Astrocyte of the cerebellum (primary cell): ENCODE measurements around the gene SRSF11.
"Not testable (repeated sequence)": the region's sequence is repeated elsewhere in the genome, so short reads cannot be mapped to it uniquely, and the experiment has no call there.

ENCODE experiments used
- DNase-seq: peaks from one replicate; pipeline ENCODE4 v3.0.0-alpha.2; 2011; ENCODE audit warnings: low read depth
- H3K4me3 ChIP-seq: 2 replicates; pipeline ENCODE4 v1.5.1; 2011; ENCODE audit warnings: mild to moderate bottlenecking, low read depth, low read length, moderate library complexity
- CTCF ChIP-seq: IDR thresholded peaks from 2 replicates; pipeline ENCODE4 v1.5.1; 2012; ENCODE audit warnings: low read length, low read depth, moderate library complexity, mild to moderate bottlenecking; ENCODE audit errors: missing control alignments
- in situ Hi-C: cut with HindIII; loops from 2 replicates; pipeline ENCODE4 v1.10.0; 2017; ENCODE audit warnings: low sequenced_read_pairs

SRSF11 gene

GRCh38 chr1:70205071-70205433 lies 16.1 kb upstream of the SRSF11 start:
- no peak for DNase-seq
- no peak for TF ChIP-seq CTCF
- in situ Hi-C loops: no loop called here

DNA sequence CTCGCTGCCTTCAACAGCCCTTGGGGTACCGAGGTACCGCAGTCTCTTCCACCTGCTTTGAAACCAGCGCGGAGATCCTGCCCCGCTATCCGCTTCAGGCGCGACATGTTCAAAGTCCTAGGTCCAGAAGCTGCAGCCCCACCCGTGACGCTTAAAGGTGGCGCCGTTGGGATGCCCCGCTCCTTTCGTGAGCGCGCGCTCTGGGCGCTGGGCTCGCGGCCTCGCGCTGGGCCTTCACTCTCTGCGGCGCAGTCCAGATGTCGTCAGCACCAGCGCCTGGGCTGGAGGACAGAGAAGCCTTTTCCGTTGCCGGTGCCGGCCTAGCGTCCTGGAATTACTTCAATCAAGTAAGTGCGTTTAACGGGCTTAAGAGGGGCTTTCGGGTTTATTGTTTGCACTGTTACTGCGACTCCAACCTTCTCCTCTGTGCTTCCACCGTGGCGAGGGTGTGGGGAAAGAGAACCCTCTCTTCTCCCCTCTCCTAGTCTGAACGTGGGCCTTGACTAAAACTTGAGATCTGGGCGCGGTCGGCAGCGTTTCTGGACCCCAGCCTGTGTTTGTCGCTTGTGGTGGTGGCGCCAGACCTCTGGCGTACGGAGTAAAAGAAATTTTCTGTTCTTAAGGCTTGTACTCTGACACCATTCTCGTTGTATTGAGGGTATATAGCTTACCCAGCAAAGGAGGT lies 15.6 kb upstream of the SRSF11 start, which contains the start of gene LRRC40:
Gene LRRC40, minus strand, starts transcription at position 146 of the 685 bp plus-strand sequence. Its CDS starts 39 bp downstream, at position 107.
- H3K4me3 ChIP-seq: peak within 1 kb of the TSS; percentile 99
- peak; percentile 86 for DNase-seq
- no peak for TF ChIP-seq CTCF
- in situ Hi-C loops: no loop called here

More at GRCh38 chr1:70205071-70205433, 16.1 kb upstream of the SRSF11 start:
- H3K4me3 ChIP-seq: peak overlapping the region; percentile 99

DNA sequence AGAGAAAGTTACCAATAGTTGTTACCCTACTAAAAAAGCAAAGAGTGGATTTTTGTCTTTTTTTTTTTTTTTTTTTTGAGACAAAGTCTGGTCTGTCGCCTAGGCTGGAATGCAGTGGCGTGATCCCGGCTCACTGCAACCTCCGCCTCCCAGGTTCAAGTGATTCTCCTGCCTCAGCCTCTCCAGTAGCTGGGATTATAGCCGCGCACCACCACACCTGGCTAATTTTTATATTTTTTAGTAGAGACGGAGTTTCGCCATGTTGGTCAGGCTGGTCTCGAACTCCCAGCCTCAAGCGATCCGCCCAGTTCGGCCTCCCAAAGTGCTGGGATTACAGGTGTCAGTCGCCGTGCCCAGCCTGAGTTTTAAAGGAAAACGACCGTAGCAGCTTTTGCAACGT lies 14.3 kb upstream of the SRSF11 start:
- H3K4me3 ChIP-seq: peak overlapping the region; percentile 99
- in situ Hi-C loops, DNase-seq: not testable (repeated sequence)

DNA sequence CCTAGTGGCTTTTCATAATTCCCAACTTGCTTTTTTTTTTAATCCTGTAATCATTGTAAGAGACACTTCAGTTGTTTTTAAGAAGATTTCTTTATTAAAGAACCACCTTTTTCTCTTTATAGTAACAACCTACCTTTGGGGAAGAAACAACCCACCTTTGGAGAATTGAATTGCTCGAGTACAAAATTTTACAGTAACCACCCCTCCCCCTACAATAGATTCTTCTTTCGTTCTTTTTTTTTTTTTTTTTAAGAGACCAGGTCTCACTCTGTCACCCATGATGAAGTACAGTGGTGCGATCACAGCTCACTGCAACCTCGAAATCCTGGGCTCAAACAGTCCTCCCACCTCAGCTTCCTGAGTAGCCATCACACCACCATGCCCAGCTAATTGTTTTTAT lies 13.7 kb upstream of the SRSF11 start:
- no peak for DNase-seq
- no peak for TF ChIP-seq CTCF
- in situ Hi-C loops: no loop called here
- no peak overlapping the region for H3K4me3 ChIP-seq

DNA sequence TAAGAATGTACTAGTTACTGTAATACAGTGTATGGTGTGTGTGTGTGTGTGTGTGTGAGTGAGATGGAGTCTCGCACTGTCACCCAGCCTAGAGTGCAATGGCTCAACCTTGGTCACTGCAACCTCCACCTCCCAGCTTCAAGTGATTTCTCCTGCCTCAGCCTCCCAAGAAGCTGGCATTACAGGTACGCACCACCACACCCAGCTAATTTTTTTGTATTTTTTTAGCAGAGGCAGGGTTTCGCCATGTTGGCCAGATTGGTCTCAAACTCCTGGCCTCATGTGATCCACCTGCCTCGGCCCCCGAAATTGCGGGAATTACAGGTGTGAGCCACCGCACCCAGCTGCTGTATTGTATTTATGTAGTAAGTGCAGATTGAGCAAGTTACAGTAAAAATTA lies 12.9 kb upstream of the SRSF11 start:
- TF ChIP-seq CTCF: no peak
- H3K4me3 ChIP-seq: no peak overlapping the region
- in situ Hi-C loops: no loop called here
- DNase-seq: no peak

DNA sequence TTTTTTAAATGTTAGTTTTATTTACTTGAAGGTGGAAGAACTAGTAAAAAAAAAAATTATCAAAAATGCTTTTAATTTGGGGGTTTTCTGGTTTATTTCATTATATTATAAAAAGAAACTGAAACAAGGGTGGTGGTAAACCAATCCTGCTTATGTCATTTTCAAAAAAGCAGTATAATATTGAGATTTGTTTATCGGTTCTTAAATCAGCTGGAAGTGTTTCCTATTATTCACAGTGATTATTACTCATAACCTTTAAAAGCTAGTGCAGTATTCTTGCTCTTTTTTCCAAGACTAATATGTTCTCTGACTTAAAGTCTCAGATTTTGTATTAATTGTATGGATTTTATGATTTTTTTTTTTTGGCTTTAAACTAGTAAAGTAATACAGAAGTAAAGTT lies 10.4 kb upstream of the SRSF11 start:
- in situ Hi-C loops: no loop called here
- DNase-seq: no peak
- no peak overlapping the region for H3K4me3 ChIP-seq
- no peak for TF ChIP-seq CTCF

GRCh38 chr1:70211541-70211940 lies 9.6 kb upstream of the SRSF11 start:
- H3K4me3 ChIP-seq: no peak overlapping the region
- DNase-seq: no peak
- TF ChIP-seq CTCF: no peak
- in situ Hi-C loops: no loop called here
